GM23338 (cell line): ENCODE results near the gene RNH1. TPM values are rescaled to one million over a fixed set of nuclear protein-coding genes. Genes with fewer than 3 reads are reported as not detected.

Source experiments
- ATAC-seq: fragments of 200-7000 bp; cut with Tn5 transposase; 3 replicates; pipeline ENCODE4 v1.9.1; 2020
- DNase-seq: peaks from one replicate; pipeline ENCODE4 v3.0.0-alpha.2; 2015; ENCODE audit warnings: low spot score
- H2AFZ ChIP-seq: fragments of 200-600 bp; sonication (generic); 2 replicates; pipeline ENCODE4 v1.8.0; 2016; ENCODE audit warnings: antibody characterized with exemption, mild to moderate bottlenecking, moderate library complexity
- H3F3A ChIP-seq: fragments of 200-600 bp; sonication (generic); replicated peaks from 2 replicates; pipeline ENCODE4 v1.8.0; 2017; ENCODE audit warnings: antibody characterized with exemption, mixed run types, low read depth
- H3K27ac ChIP-seq: fragments of 200-600 bp; sonication (generic); 2 replicates; pipeline ENCODE4 v1.6.1; 2016; ENCODE audit warnings: low read depth
- H3K27me3 ChIP-seq: fragments of 200-600 bp; sonication (generic); 2 replicates; pipeline ENCODE4 v1.8.0; 2016; ENCODE audit warnings: mild to moderate bottlenecking, mixed run types, moderate library complexity; ENCODE audit not compliant: insufficient read depth
- H3K36me3 ChIP-seq: fragments of 200-600 bp; sonication (generic); 2 replicates; pipeline ENCODE4 v1.8.0; 2016; ENCODE audit warnings: mild to moderate bottlenecking; ENCODE audit not compliant: insufficient read depth
- H3K4me1 ChIP-seq: fragments of 200-600 bp; sonication (generic); 2 replicates; pipeline ENCODE4 v1.8.0; 2016; ENCODE audit warnings: mild to moderate bottlenecking, moderate library complexity; ENCODE audit not compliant: insufficient read depth
- H3K4me2 ChIP-seq: fragments of 200-600 bp; sonication (generic); 2 replicates; pipeline ENCODE4 v1.7.1; 2017; ENCODE audit warnings: mixed run types
- H3K4me3 ChIP-seq: fragments of 200-600 bp; sonication (generic); 2 replicates; pipeline ENCODE4 v1.6.1; 2016; ENCODE audit warnings: mixed run types
- H3K79me2 ChIP-seq: fragments of 200-600 bp; sonication (generic); replicated peaks from 2 replicates; pipeline ENCODE4 v1.8.0; 2017; ENCODE audit warnings: mild to moderate bottlenecking; ENCODE audit not compliant: insufficient read depth
- H3K9me2 ChIP-seq: fragments of 200-600 bp; sonication (generic); 2 replicates; pipeline ENCODE4 v1.8.0; 2017; ENCODE audit not compliant: insufficient read depth
- H4K20me1 ChIP-seq: fragments of 200-600 bp; sonication (generic); replicated peaks from 2 replicates; pipeline ENCODE4 v1.8.0; 2017; ENCODE audit warnings: mild to moderate bottlenecking; ENCODE audit not compliant: insufficient read depth
- H3K27ac Mint-ChIP-seq: 2 replicates; pipeline ENCODE4 v1.8.0; 2020; ENCODE audit warnings: inconsistent platforms, mild to moderate bottlenecking, moderate library complexity, mixed read lengths
- H3K27me3 Mint-ChIP-seq: 3 replicates; pipeline ENCODE4 v1.8.0; 2022; ENCODE audit warnings: low read depth, mild to moderate bottlenecking, moderate library complexity, mixed read lengths, inconsistent platforms; ENCODE audit not compliant: insufficient read depth, poor library complexity
- H3K36me3 Mint-ChIP-seq: 3 replicates; pipeline ENCODE4 v1.8.0; 2021; ENCODE audit warnings: low read depth, mild to moderate bottlenecking, inconsistent platforms, moderate library complexity, mixed read lengths
- H3K4me1 Mint-ChIP-seq: 3 replicates; pipeline ENCODE4 v1.8.0; 2020; ENCODE audit warnings: mild to moderate bottlenecking, inconsistent platforms, mixed read lengths
- H3K4me3 Mint-ChIP-seq: 3 replicates; pipeline ENCODE4 v1.8.0; 2021; ENCODE audit warnings: moderate library complexity, mild to moderate bottlenecking, inconsistent platforms, mixed read lengths
- H3K9me3 Mint-ChIP-seq: 3 replicates; pipeline ENCODE4 v1.8.0; 2020; ENCODE audit warnings: moderate library complexity, mild to moderate bottlenecking, inconsistent platforms, mixed read lengths
- CREB1 ChIP-seq: fragments of 250-450 bp; sonication (Bioruptor Pico); IDR thresholded peaks from 2 replicates; pipeline ENCODE4 v1.5.0; 2020; ENCODE audit warnings: low read depth, mild to moderate bottlenecking, moderate library complexity
- EZH2 ChIP-seq: fragments of 200-600 bp; sonication (generic); IDR thresholded peaks from one replicate; pipeline ENCODE4 v1.8.0; 2017; ENCODE audit warnings: antibody characterized with exemption, mild to moderate bottlenecking, low read depth; ENCODE audit not compliant: unreplicated experiment
- EZH2phosphoT487 ChIP-seq: fragments of 200-600 bp; sonication (generic); IDR thresholded peaks from one replicate; pipeline ENCODE4 v1.8.1; 2018; ENCODE audit warnings: antibody characterized with exemption; ENCODE audit not compliant: unreplicated experiment
- JUNB ChIP-seq: IDR thresholded peaks from one replicate; pipeline ENCODE4 v1.6.1; 2016; ENCODE audit warnings: antibody characterized with exemption; ENCODE audit not compliant: unreplicated experiment
- POLR2AphosphoS5 ChIP-seq: IDR thresholded peaks from 2 replicates; pipeline ENCODE4 v1.6.1; 2016; ENCODE audit warnings: antibody characterized with exemption, low read depth
- STAT1 ChIP-seq: IDR thresholded peaks from one replicate; pipeline ENCODE4 v1.6.1; 2016; ENCODE audit warnings: antibody characterized with exemption; ENCODE audit not compliant: unreplicated experiment
- ZNF331 ChIP-seq: fragments of 250-450 bp; sonication (Bioruptor Pico); IDR thresholded peaks from 2 replicates; pipeline ENCODE4 v1.5.0; 2020; ENCODE audit warnings: low read depth, mild to moderate bottlenecking, moderate library complexity
- polyA plus RNA-seq: library from polyadenylated mRNA; unstranded; fragments of >200 nt; fragmentation: Nextera tagmentation; extraction: Ambion mirVana; gene quantifications from 2 replicates; pipeline ENCODE4 v1.2.1, GENCODE V29; 2016
- total RNA-seq: library from RNA; depleted of rRNA; stranded (reverse); fragments of >200 nt; shearing (Covaris generic); gene quantifications from 2 replicates; pipeline ENCODE4 v1.2.3, GENCODE V29; 2014
- TF ChIP-seq, protein P1 (sequence below): fragments of 250-450 bp; sonication (Bioruptor Pico); IDR thresholded peaks from 2 replicates; pipeline ENCODE4 v1.5.0; 2020; ENCODE audit warnings: mild to moderate bottlenecking, moderate library complexity
- TF ChIP-seq, protein P2 (sequence below): IDR thresholded peaks from one replicate; pipeline ENCODE4 v1.6.1; 2018; ENCODE audit warnings: antibody characterized with exemption; ENCODE audit not compliant: unreplicated experiment
- TF ChIP-seq, protein P3 (sequence below): IDR thresholded peaks from 2 replicates; pipeline ENCODE4 v1.6.1; 2016; ENCODE audit warnings: antibody characterized with exemption

Gene RNH1
- total and polyA plus RNA-seq, 2 experiments from 2014 or later: 33.3 to 56.3 TPM

DNA sequence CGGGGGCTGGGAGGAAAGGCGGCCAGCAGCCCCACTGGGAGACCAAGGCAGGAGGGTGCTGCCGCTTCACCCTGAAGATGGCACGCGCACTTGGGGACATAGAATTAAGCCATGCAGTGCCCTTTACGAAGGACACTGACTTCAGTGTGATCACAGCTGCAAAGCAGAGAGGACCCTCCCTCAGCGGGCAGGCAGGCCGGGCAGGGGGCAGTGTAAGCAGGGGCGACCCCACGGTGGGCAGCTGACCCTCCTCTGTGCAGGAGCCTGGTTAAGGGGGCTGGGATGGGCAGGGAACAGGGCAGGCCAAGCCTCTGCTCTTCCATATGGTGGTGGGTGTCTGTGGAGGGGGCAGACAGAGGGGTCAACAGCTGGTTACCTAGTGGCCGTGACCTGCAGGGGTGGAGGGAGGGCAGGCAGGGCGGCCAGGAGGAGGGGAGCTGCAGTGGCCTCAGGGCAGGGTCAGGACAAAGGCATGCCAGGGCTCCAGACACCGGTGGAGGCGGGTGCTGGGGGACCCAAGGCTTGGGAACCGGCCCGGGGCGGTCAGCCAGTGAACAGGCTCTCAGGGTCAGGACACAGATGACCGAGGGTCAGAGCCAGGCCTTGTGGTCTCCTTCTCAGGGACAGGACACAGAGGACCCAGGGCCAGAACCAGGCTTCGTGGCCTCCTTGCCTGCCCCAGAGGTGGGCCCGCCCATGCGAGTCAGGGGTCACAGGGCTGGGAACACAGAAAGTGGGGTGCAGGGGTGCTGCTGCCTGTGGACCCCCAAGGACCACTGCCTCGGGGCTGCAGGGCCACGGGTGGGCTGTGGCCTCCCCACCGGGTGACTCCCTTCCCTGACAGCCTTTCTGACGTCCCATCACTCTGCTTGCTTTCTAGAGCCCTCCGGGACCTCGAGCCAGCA, 46.3 kb upstream of the RNH1 start:
- H3K36me3 ChIP-seq: no peaks in the 10 kb centered on the region
- Mint-ChIP-seq H3K27ac (no peak overlapping the region), H3K4me3 (no peak overlapping the region), H3K36me3 (no peaks in the 10 kb centered on the region), H3K27me3 (peaks cover 19% of the 10 kb centered on the region), H3K9me3 (peaks cover 2% of the 10 kb centered on the region; the same call in 1 of the 3 replicates), H3K4me1 (peaks cover 6% of the 10 kb centered on the region; the same call in 2 of the 3 replicates)
- ATAC-seq (no peak), DNase-seq (no peak)
- H3K9me2 ChIP-seq: no peaks in the 10 kb centered on the region
- H3F3A ChIP-seq: 0 out of 2 replicates have a peak, but pooled peaks cover 7% of the 10 kb centered on the region
- TF ChIP-seq CREB1 (no peak), POLR2AphosphoS5 (no peak)
- TF ChIP-seq, protein P1, sequence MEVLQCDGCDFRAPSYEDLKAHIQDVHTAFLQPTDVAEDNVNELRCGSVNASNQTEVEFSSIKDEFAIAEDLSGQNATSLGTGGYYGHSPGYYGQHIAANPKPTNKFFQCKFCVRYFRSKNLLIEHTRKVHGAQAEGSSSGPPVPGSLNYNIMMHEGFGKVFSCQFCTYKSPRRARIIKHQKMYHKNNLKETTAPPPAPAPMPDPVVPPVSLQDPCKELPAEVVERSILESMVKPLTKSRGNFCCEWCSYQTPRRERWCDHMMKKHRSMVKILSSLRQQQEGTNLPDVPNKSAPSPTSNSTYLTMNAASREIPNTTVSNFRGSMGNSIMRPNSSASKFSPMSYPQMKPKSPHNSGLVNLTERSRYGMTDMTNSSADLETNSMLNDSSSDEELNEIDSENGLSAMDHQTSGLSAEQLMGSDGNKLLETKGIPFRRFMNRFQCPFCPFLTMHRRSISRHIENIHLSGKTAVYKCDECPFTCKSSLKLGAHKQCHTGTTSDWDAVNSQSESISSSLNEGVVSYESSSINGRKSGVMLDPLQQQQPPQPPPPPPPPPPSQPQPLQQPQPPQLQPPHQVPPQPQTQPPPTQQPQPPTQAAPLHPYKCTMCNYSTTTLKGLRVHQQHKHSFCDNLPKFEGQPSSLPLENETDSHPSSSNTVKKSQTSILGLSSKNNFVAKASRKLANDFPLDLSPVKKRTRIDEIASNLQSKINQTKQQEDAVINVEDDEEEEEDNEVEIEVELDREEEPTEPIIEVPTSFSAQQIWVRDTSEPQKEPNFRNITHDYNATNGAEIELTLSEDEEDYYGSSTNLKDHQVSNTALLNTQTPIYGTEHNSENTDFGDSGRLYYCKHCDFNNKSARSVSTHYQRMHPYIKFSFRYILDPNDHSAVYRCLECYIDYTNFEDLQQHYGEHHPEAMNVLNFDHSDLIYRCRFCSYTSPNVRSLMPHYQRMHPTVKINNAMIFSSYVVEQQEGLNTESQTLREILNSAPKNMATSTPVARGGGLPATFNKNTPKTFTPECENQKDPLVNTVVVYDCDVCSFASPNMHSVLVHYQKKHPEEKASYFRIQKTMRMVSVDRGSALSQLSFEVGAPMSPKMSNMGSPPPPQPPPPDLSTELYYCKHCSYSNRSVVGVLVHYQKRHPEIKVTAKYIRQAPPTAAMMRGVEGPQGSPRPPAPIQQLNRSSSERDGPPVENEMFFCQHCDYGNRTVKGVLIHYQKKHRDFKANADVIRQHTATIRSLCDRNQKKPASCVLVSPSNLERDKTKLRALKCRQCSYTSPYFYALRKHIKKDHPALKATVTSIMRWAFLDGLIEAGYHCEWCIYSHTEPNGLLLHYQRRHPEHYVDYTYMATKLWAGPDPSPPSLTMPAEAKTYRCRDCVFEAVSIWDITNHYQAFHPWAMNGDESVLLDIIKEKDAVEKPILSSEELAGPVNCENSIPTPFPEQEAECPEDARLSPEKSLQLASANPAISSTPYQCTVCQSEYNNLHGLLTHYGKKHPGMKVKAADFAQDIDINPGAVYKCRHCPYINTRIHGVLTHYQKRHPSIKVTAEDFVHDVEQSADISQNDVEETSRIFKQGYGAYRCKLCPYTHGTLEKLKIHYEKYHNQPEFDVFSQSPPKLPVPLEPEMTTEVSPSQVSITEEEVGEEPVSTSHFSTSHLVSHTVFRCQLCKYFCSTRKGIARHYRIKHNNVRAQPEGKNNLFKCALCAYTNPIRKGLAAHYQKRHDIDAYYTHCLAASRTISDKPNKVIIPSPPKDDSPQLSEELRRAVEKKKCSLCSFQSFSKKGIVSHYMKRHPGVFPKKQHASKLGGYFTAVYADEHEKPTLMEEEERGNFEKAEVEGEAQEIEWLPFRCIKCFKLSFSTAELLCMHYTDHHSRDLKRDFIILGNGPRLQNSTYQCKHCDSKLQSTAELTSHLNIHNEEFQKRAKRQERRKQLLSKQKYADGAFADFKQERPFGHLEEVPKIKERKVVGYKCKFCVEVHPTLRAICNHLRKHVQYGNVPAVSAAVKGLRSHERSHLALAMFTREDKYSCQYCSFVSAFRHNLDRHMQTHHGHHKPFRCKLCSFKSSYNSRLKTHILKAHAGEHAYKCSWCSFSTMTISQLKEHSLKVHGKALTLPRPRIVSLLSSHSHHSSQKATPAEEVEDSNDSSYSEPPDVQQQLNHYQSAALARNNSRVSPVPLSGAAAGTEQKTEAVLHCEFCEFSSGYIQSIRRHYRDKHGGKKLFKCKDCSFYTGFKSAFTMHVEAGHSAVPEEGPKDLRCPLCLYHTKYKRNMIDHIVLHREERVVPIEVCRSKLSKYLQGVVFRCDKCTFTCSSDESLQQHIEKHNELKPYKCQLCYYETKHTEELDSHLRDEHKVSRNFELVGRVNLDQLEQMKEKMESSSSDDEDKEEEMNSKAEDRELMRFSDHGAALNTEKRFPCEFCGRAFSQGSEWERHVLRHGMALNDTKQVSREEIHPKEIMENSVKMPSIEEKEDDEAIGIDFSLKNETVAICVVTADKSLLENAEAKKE: no peak
- peaks cover 28% of the 10 kb centered on the region for H3K27me3 ChIP-seq
- no peak overlapping the region for H2AFZ ChIP-seq
- H3K4me1 ChIP-seq: peaks cover 5% of the 10 kb centered on the region; the same call in 1 of the 2 replicates
- no peaks in the 10 kb centered on the region for H3K79me2 ChIP-seq
- no peak overlapping the region for H3K4me3 ChIP-seq
- H4K20me1 ChIP-seq: no peaks in the 10 kb centered on the region
- H3K4me2 ChIP-seq: no peak overlapping the region
- H3K27ac ChIP-seq: no peak overlapping the region

DNA sequence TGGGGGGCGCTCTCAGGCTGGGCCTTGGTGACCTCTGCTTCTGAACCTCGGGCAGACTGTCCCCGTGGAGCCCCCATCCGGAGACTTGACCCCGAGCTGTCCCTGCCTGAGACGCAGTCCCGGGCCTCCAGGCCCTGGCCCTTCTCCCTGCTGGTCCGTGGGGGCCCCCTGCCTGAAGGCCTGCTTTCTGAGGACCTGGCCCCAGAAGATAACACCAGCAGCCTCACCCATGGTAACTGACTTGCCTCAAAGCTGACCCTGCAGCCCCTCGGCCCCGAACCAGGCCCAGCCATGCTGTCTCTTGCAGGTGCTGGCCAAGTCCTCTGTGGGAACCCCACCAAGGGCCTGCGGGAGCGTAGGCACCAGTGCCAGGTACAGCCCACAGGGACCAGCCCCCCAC, 44.6 kb upstream of the RNH1 start:
- Mint-ChIP-seq H3K36me3 (no peaks in the 10 kb centered on the region), H3K27me3 (peaks cover 7% of the 10 kb centered on the region), H3K4me1 (no peaks in the 10 kb centered on the region; the same call in 2 of the 3 replicates), H3K27ac (no peak overlapping the region), H3K4me3 (no peak overlapping the region), H3K9me3 (no peaks in the 10 kb centered on the region)
- DNase-seq: no peak
- no peaks in the 10 kb centered on the region for H4K20me1 ChIP-seq
- no peak for ATAC-seq
- H2AFZ ChIP-seq: no peak overlapping the region
- no peaks in the 10 kb centered on the region for H3K79me2 ChIP-seq
- no peak overlapping the region for H3K27ac ChIP-seq
- no peaks in the 10 kb centered on the region for H3K9me2 ChIP-seq
- peaks cover 12% of the 10 kb centered on the region for H3K27me3 ChIP-seq
- no peaks in the 10 kb centered on the region for H3K36me3 ChIP-seq
- no peak overlapping the region for H3K4me2 ChIP-seq
- H3F3A ChIP-seq: 0 out of 2 replicates have a peak, but pooled peaks cover 7% of the 10 kb centered on the region
- peaks cover 3% of the 10 kb centered on the region; the same call in 1 of the 2 replicates for H3K4me1 ChIP-seq
- no peak overlapping the region for H3K4me3 ChIP-seq
- TF ChIP-seq ZNF331 (CRISPR knock-in tag) (no peak), STAT1 (no peak), EZH2 (no peak), EZH2phosphoT487 (no peak), JUNB (no peak)
- TF ChIP-seq, protein P2, sequence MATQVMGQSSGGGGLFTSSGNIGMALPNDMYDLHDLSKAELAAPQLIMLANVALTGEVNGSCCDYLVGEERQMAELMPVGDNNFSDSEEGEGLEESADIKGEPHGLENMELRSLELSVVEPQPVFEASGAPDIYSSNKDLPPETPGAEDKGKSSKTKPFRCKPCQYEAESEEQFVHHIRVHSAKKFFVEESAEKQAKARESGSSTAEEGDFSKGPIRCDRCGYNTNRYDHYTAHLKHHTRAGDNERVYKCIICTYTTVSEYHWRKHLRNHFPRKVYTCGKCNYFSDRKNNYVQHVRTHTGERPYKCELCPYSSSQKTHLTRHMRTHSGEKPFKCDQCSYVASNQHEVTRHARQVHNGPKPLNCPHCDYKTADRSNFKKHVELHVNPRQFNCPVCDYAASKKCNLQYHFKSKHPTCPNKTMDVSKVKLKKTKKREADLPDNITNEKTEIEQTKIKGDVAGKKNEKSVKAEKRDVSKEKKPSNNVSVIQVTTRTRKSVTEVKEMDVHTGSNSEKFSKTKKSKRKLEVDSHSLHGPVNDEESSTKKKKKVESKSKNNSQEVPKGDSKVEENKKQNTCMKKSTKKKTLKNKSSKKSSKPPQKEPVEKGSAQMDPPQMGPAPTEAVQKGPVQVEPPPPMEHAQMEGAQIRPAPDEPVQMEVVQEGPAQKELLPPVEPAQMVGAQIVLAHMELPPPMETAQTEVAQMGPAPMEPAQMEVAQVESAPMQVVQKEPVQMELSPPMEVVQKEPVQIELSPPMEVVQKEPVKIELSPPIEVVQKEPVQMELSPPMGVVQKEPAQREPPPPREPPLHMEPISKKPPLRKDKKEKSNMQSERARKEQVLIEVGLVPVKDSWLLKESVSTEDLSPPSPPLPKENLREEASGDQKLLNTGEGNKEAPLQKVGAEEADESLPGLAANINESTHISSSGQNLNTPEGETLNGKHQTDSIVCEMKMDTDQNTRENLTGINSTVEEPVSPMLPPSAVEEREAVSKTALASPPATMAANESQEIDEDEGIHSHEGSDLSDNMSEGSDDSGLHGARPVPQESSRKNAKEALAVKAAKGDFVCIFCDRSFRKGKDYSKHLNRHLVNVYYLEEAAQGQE: no peak
- TF ChIP-seq, protein P3, sequence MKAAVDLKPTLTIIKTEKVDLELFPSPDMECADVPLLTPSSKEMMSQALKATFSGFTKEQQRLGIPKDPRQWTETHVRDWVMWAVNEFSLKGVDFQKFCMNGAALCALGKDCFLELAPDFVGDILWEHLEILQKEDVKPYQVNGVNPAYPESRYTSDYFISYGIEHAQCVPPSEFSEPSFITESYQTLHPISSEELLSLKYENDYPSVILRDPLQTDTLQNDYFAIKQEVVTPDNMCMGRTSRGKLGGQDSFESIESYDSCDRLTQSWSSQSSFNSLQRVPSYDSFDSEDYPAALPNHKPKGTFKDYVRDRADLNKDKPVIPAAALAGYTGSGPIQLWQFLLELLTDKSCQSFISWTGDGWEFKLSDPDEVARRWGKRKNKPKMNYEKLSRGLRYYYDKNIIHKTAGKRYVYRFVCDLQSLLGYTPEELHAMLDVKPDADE: no peak
